Measurements from ENCODE around the gene ELOVL6. TPM values are rescaled to one million over a fixed set of nuclear protein-coding genes. Genes with fewer than 3 reads are reported as not detected.

The ELOVL6 gene
- total and polyA plus RNA-seq, 11 donors: 0.50 to 22.4 (median 2.9) TPM

GRCh38 chr4:110055158-110055768 is 143.2 kb downstream of the ELOVL6 start:
- intact Hi-C loops (cut with DNase I): no loop called here
- H3K27ac ChIP-seq: no peak overlapping the region
- H3K9me3 ChIP-seq: no peaks in the 10 kb centered on the region
- H3K36me3 ChIP-seq: no peaks in the 10 kb centered on the region
- H3K4me1 ChIP-seq: peaks cover 0 to 16% (median 0%) of the 10 kb centered on the region in 12 donors
- DNase-seq (no peak), ATAC-seq (no peak)
- TF ChIP-seq CTCF (IDR thresholded peaks at IDR 0.05) (no peak), POLR2A (IDR thresholded peaks at IDR 0.05) (no peak)
- 81 to 88% (median 84%) methylated on average over 3 of the region's 3 CpGs for WGBS, 4 donors
- H3K4me3 ChIP-seq: no peak overlapping the region
- H3K27me3 ChIP-seq: no peaks in the 10 kb centered on the region

- Histone ChIP-seq H3K36me3 (no peaks in the 10 kb centered on the region), H3K27me3 (no peaks in the 10 kb centered on the region), H3K4me3 (no peak overlapping the region), H3K27ac (no peak overlapping the region), H3K4me1 (no peaks in the 10 kb centered on the region), H3K9me3 (no peaks in the 10 kb centered on the region)
- TF ChIP-seq POLR2A (IDR thresholded peaks at IDR 0.05): no peak
- TF ChIP-seq CTCF (IDR thresholded peaks at IDR 0.05): peak; percentile 55 to 84 (median 76)
- 53 to 61% (median 58%) methylated on average over 9 of the region's 9 CpGs for WGBS, 4 donors
- ATAC-seq (peak in 1 of 4 donors; percentile 30), DNase-seq (peak in 1 of 5 donors; percentile 24)
- intact Hi-C loops (cut with DNase I): loop anchor here (1.0 to 5.0 kb wide), 7 partner anchors 147 to 462 kb away; partner anchors contain the start of gene ELOVL6 (in 2 of the 10)
Measured at GRCh38 chr4:110049951-110050925, 148.2 kb downstream of the ELOVL6 start.

GRCh38 chr4:110046588-110047049 is 151.8 kb downstream of the ELOVL6 start:
- ATAC-seq (no peak), DNase-seq (no peak)
- Histone ChIP-seq H3K9me3 (no peaks in the 10 kb centered on the region), H3K36me3 (no peaks in the 10 kb centered on the region), H3K4me3 (no peak overlapping the region), H3K4me1 (no peaks in the 10 kb centered on the region), H3K27me3 (peaks cover 0 to 14% (median 0%) of the 10 kb centered on the region in 9 donors), H3K27ac (no peak overlapping the region)
- intact Hi-C loops (cut with DNase I): loop anchor here in 1 of 10 donors (5.0 kb wide), 1 partner anchor 466 kb away; no protein-coding TSS in a partner anchor
- WGBS, 4 donors: 91 to 96% (median 91%) methylated on average over 5 of the region's 5 CpGs
- TF ChIP-seq CTCF (IDR thresholded peaks at IDR 0.05) (no peak), POLR2A (IDR thresholded peaks at IDR 0.05) (no peak)
